NCI-H2196 treated with DMSO at 0.1 percent for 48 hours (cell line): ENCODE results near the gene TCHP.

Source experiments
- DNase-seq: peaks from one replicate; lab custom pipeline; 2025; ENCODE audit not compliant: unreplicated experiment; lab: John Stamatoyannopoulos, UW

Gene TCHP

GRCh38 chr12:109932878-109933503 lies 32.9 kb downstream of the TCHP start:
- no peak for DNase-seq

DNA sequence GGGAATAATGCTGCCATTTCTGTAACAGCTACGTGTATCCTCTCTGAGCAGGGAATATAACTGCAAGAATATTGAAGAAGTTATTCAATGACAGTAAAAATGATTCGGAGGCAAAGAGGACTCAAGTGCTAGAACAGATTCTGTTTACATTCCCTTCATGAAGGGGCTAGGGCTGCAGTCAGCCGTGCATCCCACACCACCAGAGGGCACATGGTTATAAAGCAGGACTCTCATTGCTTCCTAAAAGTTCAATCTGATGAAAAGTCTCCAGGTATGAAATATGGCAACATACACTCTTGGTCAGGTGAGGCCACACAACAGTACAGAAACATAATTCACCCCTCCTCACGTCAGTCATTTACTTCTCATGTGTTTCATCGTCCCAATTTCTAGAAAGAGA lies 34.0 kb downstream of the TCHP start:
- no peak for DNase-seq

GRCh38 chr12:109937371-109937770 lies 37.3 kb downstream of the TCHP start:
- DNase-seq: no peak

DNA sequence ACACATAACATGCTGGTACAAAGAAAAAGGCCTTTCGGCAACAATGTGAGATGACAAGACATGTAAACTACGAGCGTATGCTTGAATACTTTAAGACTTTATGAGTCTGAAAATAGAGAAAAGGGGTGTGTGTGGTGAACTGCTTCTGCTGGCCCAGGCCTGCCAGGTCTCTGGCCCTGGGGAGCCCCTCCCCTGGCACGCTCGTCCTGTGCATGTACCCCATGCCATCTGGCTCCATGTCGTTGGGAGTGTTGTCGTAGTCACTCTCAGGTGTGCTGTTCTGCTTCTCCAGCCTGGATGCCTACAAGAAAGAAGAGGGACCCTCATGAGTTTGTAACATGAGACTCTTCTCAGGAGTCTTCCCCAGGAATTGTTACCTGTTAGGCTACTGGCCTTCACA lies 38.9 kb downstream of the TCHP start:
- DNase-seq: no peak

DNA sequence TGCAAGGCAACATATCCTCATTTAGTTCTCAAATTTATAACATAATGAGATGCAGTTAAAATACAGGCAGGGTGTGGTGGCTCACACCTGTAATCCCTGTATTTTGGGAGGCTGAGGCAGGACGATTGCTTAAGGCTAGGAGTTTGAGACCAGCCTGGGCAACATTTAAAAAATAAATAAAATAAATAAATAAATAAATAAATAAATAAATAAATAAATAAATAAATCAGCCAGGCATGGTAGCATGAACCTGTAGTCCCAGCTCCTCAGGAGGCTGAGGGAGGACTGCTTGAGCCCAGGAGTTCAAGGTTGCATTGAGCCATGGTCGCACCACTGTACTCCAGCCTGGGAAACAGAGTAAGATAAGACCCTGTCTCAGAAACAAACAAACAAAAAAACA lies 39.4 kb downstream of the TCHP start:
- DNase-seq: no peak

GRCh38 chr12:109940339-109940923 lies 40.4 kb downstream of the TCHP start:
- no peak for DNase-seq

DNA sequence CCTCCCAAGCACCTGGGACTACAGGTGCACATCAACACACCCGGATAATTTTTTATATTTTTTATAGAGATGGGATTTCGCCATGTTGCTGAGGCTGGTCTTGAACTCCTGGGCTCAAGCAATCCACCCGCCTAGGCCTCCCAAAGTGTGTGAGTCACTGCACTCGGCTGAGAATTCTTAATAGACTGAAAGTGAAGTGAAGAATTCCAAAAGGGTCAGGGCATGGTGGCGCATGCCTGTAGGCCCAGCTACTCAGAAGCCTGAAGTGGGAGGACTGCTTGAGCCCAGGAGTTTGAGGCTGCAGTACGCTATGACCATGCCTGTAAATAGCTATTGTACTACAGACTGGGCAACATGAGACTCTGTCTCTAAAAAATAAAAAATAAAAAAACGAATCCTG lies 43.7 kb downstream of the TCHP start:
- DNase-seq: no peak

GRCh38 chr12:109944561-109945359 lies 44.7 kb downstream of the TCHP start:
- DNase-seq: no peak

GRCh38 chr12:109946505-109946904 lies 46.4 kb downstream of the TCHP start:
- DNase-seq: no peak

DNA sequence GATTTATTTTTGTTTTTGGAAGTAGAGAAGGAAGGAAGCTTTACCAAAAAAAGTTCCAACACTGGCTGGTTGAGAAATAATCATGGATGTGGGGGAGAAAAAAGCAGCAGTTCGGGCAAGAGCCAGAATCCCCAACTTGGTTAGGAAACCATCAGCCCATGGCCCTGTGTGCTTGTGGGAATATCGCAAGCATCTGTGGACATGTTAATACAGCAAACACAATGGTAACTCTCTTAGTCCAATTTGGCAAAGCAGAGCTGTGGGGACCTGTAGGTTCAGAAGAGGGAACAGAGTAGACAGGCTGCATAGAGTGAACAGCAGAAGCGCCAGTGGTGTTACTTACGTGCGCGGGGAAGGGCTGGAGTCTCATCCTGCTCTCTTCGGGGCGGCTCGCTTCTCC lies 46.8 kb downstream of the TCHP start:
- DNase-seq: no peak

DNA sequence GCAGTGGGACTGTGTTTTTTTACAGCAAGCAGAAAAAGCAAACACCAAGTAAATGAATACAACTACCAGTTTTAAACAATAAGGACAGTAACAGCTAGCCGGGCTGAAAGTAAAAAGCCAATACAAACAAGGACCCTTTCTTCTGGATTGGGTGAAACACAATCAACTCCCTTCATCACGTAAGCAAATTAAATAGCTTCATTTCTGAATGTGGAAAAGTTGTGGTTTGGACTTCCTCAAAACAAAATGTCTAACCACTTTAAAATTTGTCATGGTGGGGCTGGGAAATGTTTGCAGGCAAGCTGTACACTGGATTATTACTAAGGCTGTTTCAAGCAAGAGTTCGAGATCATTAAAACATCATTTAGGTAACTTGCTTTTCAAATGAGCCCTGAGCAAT lies 47.4 kb downstream of the TCHP start:
- DNase-seq: no peak

DNA sequence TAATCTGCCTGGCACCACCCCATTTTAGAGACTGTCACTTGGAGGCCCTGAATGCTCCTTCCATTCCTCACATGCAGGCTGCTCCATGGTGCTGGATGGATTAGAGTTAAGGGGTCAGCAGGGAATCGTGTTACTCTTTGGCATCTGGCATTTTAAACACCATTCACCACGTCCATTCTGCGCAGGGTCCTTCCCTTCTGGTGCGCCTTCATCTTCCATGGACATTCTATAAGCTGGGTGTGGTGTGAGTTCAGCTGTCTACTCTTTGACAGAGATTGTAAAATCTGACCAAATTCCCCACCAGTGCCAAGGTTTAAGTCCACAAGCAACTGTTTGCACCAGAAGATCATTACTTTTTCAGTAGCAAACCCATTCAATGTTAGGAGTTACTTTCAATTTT lies 48.3 kb downstream of the TCHP start:
- DNase-seq: no peak

DNA sequence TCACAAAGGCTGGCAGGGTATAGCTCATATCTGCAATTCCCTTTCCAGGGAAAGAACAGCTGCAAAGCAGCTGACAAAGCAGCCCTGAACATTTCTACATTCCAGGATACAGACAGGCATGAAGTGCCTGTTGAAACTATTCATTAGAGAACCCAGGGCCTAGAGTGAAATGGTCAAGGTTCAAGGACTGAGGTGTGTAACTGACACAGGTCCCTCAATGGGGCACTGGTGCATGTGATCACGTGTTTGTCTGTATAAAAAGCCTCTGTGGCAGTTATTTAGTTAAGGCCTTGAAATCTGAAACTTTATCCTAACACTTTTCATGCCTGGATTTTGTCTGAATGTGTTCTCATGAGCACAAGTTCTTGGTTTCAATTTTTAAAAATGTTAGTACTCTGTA lies 49.0 kb downstream of the TCHP start:
- no peak for DNase-seq

GRCh38 chr12:109950625-109951024 lies 50.6 kb downstream of the TCHP start:
- DNase-seq: no peak

GRCh38 chr12:109951136-109951535 lies 51.1 kb downstream of the TCHP start:
- DNase-seq: no peak

- peak; percentile 14 for DNase-seq
Observed at GRCh38 chr12:109951751-109952150, 51.7 kb downstream of the TCHP start.

DNA sequence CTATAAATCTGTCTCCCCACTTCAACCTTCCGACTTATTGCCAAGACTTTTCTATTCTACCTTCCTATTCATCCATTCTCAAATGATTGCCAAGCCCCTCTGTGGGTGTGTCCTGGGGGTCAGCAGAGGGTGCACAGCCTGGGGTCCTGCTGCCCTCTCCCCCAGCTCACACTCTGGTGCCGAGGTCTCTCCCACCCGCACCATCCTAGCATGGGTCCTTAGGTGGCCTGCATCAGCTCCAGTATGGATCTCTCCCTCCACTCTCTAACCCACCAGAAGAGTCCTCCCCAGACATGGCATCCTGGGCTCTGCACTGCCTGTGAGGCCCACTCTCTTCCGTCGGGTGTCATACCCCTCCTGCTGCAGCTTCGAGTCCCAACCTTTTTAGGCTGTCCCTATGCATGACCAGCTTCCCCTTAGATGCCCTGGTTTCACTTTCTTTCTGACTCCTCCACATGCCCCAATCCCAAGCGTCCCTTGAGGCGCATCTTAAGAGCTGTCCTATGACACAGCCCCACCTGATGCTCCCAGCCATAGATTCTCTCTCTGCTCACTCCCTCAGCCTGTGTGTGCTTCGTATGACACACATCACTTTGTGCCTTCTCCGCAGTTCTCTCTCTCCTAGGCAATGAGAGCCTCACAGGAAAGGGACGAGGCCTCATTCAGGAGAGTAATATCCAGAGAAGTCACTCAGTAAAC lies 52.2 kb downstream of the TCHP start:
- DNase-seq: no peak

- no peak for DNase-seq
Observed at GRCh38 chr12:109952873-109953272, 52.8 kb downstream of the TCHP start.

- no peak for DNase-seq
Observed at GRCh38 chr12:109953656-109954055, 53.6 kb downstream of the TCHP start.

DNA sequence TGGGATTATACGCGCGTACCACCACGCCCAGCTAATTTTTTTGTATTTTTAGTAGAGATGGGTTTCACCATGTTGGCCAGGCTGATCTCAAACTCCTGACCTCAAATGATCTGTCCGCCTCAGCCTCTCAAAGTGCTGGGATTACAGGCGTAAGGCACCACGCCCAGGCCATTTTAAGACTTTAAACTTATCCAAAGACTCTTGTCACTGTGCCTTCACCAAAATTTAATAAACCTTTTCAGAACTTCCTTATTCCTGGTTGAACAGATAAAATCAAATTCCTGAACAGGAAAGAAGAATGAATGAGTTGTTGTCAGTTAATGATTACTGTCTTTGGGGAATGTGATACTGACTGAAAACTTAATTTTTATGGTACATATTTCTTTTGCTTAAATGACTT lies 58.3 kb downstream of the TCHP start:
- no peak for DNase-seq

DNA sequence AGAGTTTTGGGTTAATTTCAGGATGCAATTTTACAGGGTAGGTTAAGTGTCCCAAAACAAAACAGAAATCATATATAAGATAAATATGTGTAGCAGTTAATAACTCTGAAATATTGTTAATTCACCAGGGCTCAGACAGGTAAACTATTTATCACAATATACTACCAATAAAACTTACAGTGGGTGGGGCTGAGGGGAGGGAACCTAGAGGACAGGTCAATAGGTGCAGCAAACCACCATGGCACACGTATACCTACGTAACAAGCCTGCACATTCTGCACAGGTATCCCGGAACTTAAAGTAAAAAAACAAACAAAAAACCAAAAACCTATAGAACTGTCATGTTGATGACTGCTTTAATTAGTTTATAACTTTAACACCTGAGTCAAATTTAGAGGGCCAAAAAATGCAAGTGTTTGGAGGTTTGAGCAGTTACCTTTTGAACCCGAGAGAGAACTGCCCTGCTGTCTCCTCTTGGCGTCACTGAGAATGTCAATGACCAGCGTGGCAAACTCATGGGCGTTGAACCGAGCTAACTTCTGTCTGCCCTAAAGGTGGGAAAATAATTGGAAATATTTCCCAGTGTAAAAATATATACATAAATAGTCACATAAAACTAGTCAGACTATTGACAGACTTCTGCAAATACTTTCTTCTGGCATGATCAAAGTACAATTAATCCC lies 59.5 kb downstream of the TCHP start:
- no peak for DNase-seq
